Activated T-cell treated with anti-CD3 and anti-CD28 coated beads, Interleukin-2, amount 50 U/mL, for 4 hours (primary cell): ENCODE data around the gene HTR4. TPM values are rescaled to one million over a fixed set of nuclear protein-coding genes. Genes with fewer than 3 reads are reported as not detected.
"Not testable (repeated sequence)": the region's sequence is repeated elsewhere in the genome, so short reads cannot be mapped to it uniquely, and the experiment has no call there.

ENCODE experiments used
- ATAC-seq, 2 donors: fragments of 200-7000 bp; cut with Tn5 transposase; one replicate each; pipeline ENCODE4 v1.10.0; 2021
- DNase-seq: peaks from one replicate; pipeline ENCODE4 v3.0.0-alpha.2; 2020
- H3K27me3 Mint-ChIP-seq: one replicate; pipeline ENCODE4 v1.8.0; 2021; ENCODE audit warnings: low read depth, mixed read lengths
- H3K36me3 Mint-ChIP-seq: one replicate; pipeline ENCODE4 v1.8.0; 2022; ENCODE audit warnings: mixed read lengths; ENCODE audit not compliant: insufficient read depth
- H3K4me1 Mint-ChIP-seq: one replicate; pipeline ENCODE4 v1.8.0; 2021; ENCODE audit warnings: low read depth, mixed read lengths
- H3K4me3 Mint-ChIP-seq: one replicate; pipeline ENCODE4 v1.8.0; 2021; ENCODE audit warnings: mild to moderate bottlenecking, moderate library complexity, mixed read lengths
- H3K9me3 Mint-ChIP-seq: one replicate; pipeline ENCODE4 v1.8.0; 2021; ENCODE audit warnings: mixed read lengths
- total RNA-seq, 3 donors: library from RNA; stranded (reverse); gene quantifications; one replicate each; pipeline ENCODE4 v1.2.1, GENCODE V29; 2021

HTR4 gene
- total RNA-seq, 3 donors from 2014 or later, result not detected

DNA sequence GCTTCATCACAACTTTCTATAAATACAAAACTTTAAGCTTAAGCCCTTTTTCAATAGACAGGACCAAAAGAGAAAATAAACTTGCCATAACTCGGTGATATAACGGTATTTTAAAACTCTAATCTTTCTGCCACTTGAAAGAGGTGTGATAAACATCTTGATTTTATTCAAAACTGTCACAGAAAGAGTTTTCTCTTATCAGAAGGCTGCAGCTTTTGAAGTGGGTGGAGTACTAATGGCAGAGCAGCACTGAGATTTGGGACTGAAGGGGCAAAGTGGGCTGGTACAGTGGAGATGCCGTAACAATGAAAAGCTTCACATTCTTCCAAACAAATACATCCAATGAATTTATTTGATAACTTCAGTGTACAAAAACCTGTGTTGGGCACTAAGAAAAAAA is 178.0 kb downstream of the HTR4 start:
- Mint-ChIP-seq H3K9me3 (no peaks in the 10 kb centered on the region), H3K4me3 (no peak overlapping the region), H3K4me1 (no peaks in the 10 kb centered on the region), H3K27me3 (peaks cover 20% of the 10 kb centered on the region), H3K36me3 (no peaks in the 10 kb centered on the region)
- DNase-seq, result no peak
- no peak for ATAC-seq

GRCh38 chr5:148474025-148474511 is 180.3 kb downstream of the HTR4 start:
- no peaks in the 10 kb centered on the region for H3K4me1 Mint-ChIP-seq
- peaks cover 20% of the 10 kb centered on the region for H3K27me3 Mint-ChIP-seq
- ATAC-seq (no peak), DNase-seq (no peak)
- no peak overlapping the region for H3K4me3 Mint-ChIP-seq
- H3K9me3 Mint-ChIP-seq, result no peaks in the 10 kb centered on the region
- no peaks in the 10 kb centered on the region for H3K36me3 Mint-ChIP-seq

DNA sequence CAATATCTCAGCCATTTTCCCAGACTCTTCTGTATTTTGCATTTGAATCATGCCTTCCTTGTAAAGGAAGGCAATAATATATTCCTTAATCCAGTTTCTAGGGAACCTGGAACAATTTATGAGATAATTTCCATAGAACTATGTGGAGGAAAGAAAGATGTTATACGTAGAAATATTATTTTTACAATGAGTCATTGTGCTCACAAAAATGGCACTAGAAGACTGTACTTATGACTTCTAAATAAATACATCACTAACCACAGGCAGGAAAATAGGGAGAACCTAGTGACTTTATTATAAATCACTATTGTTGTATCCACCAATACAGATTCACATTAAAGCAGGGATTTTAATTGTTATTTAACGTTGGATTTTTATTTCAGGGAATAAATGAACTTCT is 182.9 kb downstream of the HTR4 start:
- H3K36me3 Mint-ChIP-seq, result no peaks in the 10 kb centered on the region
- H3K9me3 Mint-ChIP-seq, result no peaks in the 10 kb centered on the region
- peaks cover 4% of the 10 kb centered on the region for H3K27me3 Mint-ChIP-seq
- ATAC-seq, result no peak
- no peak for DNase-seq
- H3K4me1 Mint-ChIP-seq, result no peaks in the 10 kb centered on the region
- H3K4me3 Mint-ChIP-seq, result no peak overlapping the region

- no peaks in the 10 kb centered on the region for H3K36me3 Mint-ChIP-seq
- no peaks in the 10 kb centered on the region for H3K27me3 Mint-ChIP-seq
- DNase-seq (no peak), ATAC-seq (no peak)
- H3K4me1 Mint-ChIP-seq, result no peaks in the 10 kb centered on the region
- no peaks in the 10 kb centered on the region for H3K9me3 Mint-ChIP-seq
- H3K4me3 Mint-ChIP-seq, result no peak overlapping the region
Observed at GRCh38 chr5:148469501-148469935, 184.8 kb downstream of the HTR4 start.

DNA sequence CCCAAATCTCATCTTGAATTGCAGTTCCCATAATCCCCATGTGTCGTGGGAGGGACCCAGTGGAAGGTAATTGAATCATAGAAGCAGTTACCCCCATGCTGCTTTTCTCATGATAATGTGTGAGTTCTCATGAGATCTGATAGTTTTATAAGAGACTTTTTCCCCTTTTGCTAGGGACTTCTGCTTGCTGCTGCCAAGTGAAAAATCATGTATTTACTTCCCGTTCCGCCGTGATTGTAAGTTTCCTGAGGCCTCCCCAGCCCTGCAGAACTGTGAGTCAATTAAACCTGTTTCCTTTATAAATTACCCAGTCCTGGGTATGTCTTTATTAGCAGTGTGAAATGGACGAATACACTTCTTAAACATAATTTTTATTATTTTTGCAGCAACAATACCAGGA is 185.6 kb downstream of the HTR4 start:
- not testable (repeated sequence) for ATAC-seq, H3K27me3 Mint-ChIP-seq, H3K4me1 Mint-ChIP-seq, H3K36me3 Mint-ChIP-seq, H3K4me3 Mint-ChIP-seq, DNase-seq, H3K9me3 Mint-ChIP-seq

DNA sequence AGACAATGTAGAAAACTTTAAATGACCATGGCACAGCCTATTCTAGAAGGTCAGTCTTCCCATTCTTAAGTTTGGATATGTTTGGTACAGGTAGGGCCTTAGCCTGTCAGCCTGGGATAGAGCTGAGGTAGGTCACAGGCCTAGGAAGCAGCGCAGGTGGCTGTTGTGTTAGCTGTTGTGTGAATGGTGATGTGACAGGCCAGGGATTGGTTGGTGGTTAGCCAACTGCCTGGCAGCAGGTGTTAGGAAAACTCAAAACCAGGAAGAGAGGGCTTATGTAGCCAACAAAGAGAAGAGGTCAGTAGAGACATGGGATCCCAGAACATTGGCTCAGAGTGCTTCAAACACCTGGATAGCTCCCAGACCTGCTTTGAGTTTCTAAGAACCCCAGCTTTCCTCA is 186.4 kb downstream of the HTR4 start:
- Mint-ChIP-seq H3K36me3 (no peaks in the 10 kb centered on the region), H3K4me1 (no peaks in the 10 kb centered on the region), H3K4me3 (no peak overlapping the region), H3K9me3 (no peaks in the 10 kb centered on the region), H3K27me3 (no peaks in the 10 kb centered on the region)
- ATAC-seq (no peak), DNase-seq (no peak)

DNA sequence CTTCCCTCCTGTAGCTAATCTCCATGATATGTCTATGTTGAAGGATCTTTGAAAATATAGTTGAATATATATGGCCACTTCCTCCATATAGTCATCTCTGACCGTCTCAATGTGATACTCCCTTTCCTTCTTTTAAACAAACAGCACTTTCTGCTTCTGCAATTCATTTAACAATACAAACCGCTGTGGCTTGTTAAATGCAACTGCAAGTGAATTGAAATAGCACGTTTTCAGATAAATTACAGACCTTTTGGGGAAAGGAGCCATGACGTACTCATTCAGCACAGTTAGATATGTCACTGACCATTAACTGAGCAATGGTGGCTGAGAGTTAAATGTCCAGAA is 188.1 kb downstream of the HTR4 start:
- Mint-ChIP-seq H3K36me3 (no peaks in the 10 kb centered on the region), H3K4me1 (no peaks in the 10 kb centered on the region), H3K27me3 (peaks cover 3% of the 10 kb centered on the region), H3K4me3 (no peak overlapping the region), H3K9me3 (no peaks in the 10 kb centered on the region)
- DNase-seq (no peak), ATAC-seq (no peak)

DNA sequence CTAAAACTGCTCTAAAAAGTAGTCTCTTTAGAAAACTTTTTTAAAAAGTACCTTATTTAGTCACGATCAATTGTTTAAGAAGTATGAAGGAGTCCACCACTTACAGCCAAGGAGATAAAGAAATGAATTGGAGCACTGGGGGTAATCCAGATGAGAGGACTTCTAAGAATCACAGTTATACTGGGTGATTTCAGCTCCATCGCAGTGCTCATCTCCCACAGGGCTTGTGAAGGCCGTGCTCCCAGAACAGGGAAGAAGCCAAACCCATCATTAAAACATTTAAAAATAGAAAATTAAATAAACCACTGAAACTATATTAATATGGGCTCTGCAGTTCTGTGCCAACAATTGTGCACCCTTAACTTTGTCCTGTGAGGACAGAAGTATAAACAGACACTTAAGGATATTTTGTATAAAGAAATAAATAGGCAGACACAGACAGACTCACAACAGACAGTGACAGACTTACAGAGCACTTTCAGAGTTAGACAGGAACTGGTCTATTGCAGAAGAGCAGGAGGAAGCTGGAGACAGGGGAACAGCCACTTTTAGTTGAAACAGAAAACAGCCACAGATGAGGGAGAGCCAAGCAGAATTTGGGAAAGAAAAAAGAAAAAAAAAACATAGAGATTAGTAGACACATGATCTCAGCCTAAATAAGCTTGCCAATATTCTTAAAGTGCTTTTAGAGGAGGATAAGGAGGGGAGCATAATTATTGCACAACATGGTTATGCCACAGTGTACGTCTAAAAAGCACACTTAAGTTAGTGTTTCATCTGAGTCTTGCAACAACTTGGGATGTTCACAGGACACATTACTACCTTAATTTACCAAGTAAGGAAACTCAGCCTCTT is 188.7 kb downstream of the HTR4 start:
- no peak for ATAC-seq
- peaks cover 3% of the 10 kb centered on the region for H3K27me3 Mint-ChIP-seq
- H3K4me1 Mint-ChIP-seq, result no peaks in the 10 kb centered on the region

GRCh38 chr5:148459669-148460068 is 194.7 kb downstream of the HTR4 start:
- H3K4me1 Mint-ChIP-seq, result no peaks in the 10 kb centered on the region
- ATAC-seq, result no peak
- H3K36me3 Mint-ChIP-seq, result no peaks in the 10 kb centered on the region
- peaks cover 6% of the 10 kb centered on the region for H3K27me3 Mint-ChIP-seq
- H3K9me3 Mint-ChIP-seq, result no peaks in the 10 kb centered on the region
- no peak for DNase-seq
- no peak overlapping the region for H3K4me3 Mint-ChIP-seq

More for the DNA sequence above, 188.7 kb downstream of the HTR4 start:
- no peak for DNase-seq
- no peak overlapping the region for H3K4me3 Mint-ChIP-seq
- H3K9me3 Mint-ChIP-seq, result no peaks in the 10 kb centered on the region
- no peaks in the 10 kb centered on the region for H3K36me3 Mint-ChIP-seq

GRCh38 chr5:148458036-148458888 is 196.1 kb downstream of the HTR4 start:
- Mint-ChIP-seq H3K4me1 (no peaks in the 10 kb centered on the region), H3K4me3 (no peak overlapping the region), H3K9me3 (no peaks in the 10 kb centered on the region), H3K27me3 (peaks cover 8% of the 10 kb centered on the region), H3K36me3 (no peaks in the 10 kb centered on the region)
- DNase-seq (no peak), ATAC-seq (no peak)

DNA sequence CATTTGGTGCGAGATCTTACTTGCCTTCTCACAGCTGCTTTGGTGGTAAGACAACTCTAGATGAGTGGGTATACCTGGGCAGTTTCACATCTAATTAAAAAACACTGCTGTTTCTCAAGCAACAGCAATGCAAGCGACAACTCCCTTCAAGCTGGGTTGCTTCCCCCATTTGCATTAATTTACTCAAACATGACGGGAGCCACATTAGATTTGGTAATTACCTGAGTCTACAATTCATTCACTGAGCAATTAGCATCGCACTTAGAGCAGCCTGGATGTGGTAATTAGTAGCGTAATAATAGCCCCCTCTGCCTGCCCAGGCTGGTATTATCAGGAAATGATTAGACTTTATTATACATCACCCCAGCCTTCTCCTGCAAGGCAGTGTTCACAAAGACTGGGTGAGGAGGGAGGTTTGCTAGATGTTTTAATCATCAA is 197.1 kb downstream of the HTR4 start:
- Mint-ChIP-seq H3K27me3 (peaks cover 8% of the 10 kb centered on the region), H3K36me3 (no peaks in the 10 kb centered on the region), H3K4me1 (no peaks in the 10 kb centered on the region), H3K4me3 (no peak overlapping the region), H3K9me3 (no peaks in the 10 kb centered on the region)
- ATAC-seq (peak in 1 of 2 donors; percentile 23), DNase-seq (peak; percentile 8)

GRCh38 chr5:148455185-148455584 is 199.1 kb downstream of the HTR4 start:
- H3K9me3 Mint-ChIP-seq, result no peaks in the 10 kb centered on the region
- H3K36me3 Mint-ChIP-seq, result no peaks in the 10 kb centered on the region
- H3K4me1 Mint-ChIP-seq, result no peaks in the 10 kb centered on the region
- peaks cover 5% of the 10 kb centered on the region for H3K27me3 Mint-ChIP-seq
- DNase-seq, result no peak
- ATAC-seq, result no peak
- H3K4me3 Mint-ChIP-seq, result no peak overlapping the region

DNA sequence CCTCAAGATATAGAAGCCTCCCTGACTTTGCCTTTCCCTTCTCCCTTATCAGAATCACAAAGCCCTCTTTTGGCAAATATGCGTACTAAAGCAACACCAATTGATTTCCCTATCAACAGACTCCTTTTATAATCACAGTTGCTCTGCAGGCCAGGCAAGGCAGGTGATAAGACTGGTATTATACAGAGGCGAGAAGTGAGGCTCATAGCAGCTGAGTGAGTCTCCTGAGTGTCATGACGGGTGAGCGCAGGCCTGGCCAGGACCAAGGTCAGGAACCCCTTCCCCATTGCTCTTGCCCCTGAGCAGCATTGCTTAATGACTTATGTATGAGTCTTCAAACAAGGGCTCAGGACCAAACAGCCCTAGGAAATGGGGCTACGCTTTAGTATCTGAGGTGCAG is 199.8 kb downstream of the HTR4 start:
- DNase-seq, result no peak
- Mint-ChIP-seq H3K9me3 (no peaks in the 10 kb centered on the region), H3K27me3 (peaks cover 5% of the 10 kb centered on the region), H3K4me3 (no peak overlapping the region), H3K36me3 (no peaks in the 10 kb centered on the region), H3K4me1 (no peaks in the 10 kb centered on the region)
- no peak for ATAC-seq

- no peak for DNase-seq
- no peak for ATAC-seq
- Mint-ChIP-seq H3K36me3 (no peaks in the 10 kb centered on the region), H3K4me3 (no peak overlapping the region), H3K4me1 (no peaks in the 10 kb centered on the region), H3K9me3 (no peaks in the 10 kb centered on the region), H3K27me3 (peaks cover 2% of the 10 kb centered on the region)
Observed at GRCh38 chr5:148452499-148453193, 201.7 kb downstream of the HTR4 start.
